GM12873 (cell line): ENCODE measurements around the gene HS6ST2.

Experiments
- CTCF ChIP-seq: IDR thresholded peaks from 2 replicates; pipeline ENCODE4 v1.5.1; 2012; ENCODE audit warnings: low read depth, mild to moderate bottlenecking, moderate library complexity, low read length, control low read depth; ENCODE audit not compliant: insufficient read depth; ENCODE audit errors: missing control alignments

Gene HS6ST2

GRCh38 chrX:132757066-132757623 lies 201.3 kb downstream of the HS6ST2 start:
- TF ChIP-seq CTCF = no peak

GRCh38 chrX:132756439-132756838 lies 202.0 kb downstream of the HS6ST2 start:
- TF ChIP-seq CTCF = no peak

- no peak for TF ChIP-seq CTCF
These were observed 207.3 kb downstream of the HS6ST2 start for GRCh38 chrX:132751063-132751690.

GRCh38 chrX:132750331-132751062 lies 207.9 kb downstream of the HS6ST2 start:
- no peak for TF ChIP-seq CTCF

- no peak for TF ChIP-seq CTCF
These were observed 209.0 kb downstream of the HS6ST2 start for GRCh38 chrX:132749406-132749805.

GRCh38 chrX:132748909-132749308 lies 209.5 kb downstream of the HS6ST2 start:
- TF ChIP-seq CTCF = no peak

GRCh38 chrX:132748268-132748667 lies 210.2 kb downstream of the HS6ST2 start:
- no peak for TF ChIP-seq CTCF
